GM21423 (cell line): ENCODE results near the gene GAB2.
"Not testable (repeated sequence)": the region's sequence is repeated elsewhere in the genome, so short reads cannot be mapped to it uniquely, and the experiment has no call there.

Experiments
- ATAC-seq: cut with Tn5 transposase; IDR thresholded peaks from one replicate; pipeline ENCODE4 v1.9.1; 2021; ENCODE audit warnings: mild to moderate bottlenecking, moderate library complexity; ENCODE audit not compliant: unreplicated experiment

The GAB2 gene

DNA sequence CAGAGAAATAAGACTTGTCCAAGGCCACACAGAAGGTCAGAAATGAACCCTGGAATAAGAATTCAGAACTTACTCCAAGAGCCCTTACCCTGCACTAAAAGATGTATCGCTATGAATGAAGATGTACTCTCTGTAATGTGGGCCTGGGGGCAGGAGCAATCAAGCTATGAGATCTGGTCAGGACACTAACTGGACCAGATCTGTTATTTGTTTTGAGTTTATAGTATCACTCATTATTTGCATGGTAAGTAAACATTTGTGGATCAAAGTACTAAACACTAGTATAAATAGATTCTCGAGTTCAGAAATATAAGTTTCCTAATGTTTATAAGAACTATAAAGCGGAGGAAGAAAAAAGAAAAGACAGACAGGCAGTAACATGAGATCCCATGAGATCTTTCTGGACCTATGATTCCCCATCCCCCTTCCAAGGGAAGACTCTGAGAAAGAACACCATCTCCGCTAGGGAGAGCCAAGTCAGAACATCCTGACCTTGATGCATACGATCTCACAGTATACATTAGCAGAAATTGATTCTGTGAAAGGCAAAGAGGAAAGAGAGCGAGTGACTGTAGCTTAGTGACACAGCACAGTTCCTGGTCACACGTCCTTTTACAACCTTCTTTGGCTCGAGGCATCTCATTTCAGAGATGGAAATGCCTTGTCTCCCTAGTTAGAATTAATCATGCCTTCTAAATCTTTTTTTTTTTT lies 157.7 kb downstream of the GAB2 start:
- ATAC-seq, result no peak

DNA sequence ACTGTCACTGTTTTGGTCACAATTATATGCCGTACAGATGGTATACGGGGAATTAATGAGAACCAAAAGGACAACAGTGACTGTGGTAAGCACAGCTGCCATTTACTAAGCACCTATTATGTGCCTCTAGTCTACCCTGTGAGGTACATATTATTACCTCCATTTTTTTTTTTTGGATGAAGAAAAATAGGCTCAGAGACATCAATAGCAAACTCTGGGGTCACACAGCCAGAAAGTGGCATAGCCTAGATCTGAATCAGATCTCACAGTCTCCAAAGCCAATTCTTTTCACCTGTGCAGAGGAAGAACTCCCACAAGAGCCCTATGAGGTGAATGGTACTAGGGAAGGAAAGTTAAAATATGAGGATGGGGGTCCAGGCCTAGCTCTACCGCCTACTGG lies 160.0 kb downstream of the GAB2 start:
- no peak for ATAC-seq

DNA sequence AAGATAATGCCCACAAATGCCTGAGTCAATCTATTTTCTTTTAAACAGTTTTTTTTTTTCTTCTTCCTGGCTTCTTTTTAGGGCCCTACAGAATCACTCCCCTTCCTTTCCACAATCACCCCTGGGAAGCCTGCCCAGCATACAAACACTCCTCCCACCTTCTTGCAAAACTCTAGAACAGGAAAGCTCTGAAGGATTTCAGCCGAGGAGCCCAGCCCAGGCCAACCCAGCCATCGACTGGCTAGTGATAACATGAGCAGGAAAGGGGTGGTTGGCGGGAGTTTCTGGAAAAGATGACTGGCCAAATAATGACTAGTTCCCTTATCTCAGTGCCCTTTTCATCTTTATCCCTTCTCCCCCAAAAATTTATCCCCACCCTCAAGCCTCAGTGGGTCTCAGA lies 160.7 kb downstream of the GAB2 start:
- no peak for ATAC-seq

DNA sequence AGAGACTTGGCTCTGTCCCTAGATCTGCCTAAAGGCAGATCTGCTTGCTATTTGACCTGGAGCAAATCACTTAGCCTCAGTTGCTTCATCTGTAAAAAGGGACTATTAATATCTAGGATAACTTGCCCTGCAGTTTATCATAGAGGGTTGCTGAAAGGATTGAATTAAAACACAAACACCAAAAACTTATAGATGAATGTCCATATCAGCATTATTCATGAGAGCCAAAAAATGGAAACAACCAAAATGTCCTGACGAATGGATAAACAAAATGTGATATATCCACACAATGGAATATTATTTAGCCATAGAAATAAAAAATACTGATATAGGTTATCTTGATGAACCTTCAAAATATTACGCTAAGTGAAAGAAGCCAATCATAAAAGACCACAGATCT lies 161.7 kb downstream of the GAB2 start:
- no peak for ATAC-seq

DNA sequence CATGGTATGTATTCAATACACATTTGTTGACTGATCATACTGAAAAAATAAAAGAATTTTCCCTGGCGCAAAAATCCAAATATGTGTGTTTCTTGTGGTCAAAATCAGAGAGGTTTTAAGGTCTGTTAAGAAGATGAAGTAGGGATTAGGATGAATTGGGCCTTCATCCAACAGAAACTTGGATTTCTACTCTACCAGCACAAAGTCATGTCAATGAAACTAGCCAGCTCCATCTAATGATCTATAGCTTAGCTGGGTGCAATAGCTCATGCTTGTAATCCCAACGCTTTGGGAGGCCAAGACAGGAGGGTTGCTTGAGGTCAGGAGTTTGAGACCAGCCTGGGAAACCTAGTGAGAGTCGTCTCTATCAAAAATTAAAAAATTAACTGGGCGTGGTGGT lies 163.4 kb downstream of the GAB2 start:
- no peak for ATAC-seq

DNA sequence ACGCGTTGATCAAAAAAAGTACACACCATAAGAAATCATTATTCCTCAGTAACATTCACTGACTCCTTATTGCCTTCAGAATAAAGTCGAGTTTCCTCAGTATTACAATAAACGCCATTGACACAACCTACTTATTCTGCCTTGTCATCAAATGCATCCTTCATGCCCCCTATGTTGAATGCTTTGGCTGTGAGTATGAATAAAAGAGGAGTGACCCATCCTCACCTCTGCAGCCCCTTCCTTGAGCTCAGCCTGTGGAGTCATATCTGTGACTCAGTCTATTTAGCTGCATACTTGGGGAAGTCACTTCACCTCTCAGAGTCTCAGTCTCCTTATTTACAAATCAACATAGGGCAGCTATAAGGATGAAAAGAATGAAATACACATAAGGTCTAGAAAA lies 163.8 kb downstream of the GAB2 start:
- no peak for ATAC-seq

DNA sequence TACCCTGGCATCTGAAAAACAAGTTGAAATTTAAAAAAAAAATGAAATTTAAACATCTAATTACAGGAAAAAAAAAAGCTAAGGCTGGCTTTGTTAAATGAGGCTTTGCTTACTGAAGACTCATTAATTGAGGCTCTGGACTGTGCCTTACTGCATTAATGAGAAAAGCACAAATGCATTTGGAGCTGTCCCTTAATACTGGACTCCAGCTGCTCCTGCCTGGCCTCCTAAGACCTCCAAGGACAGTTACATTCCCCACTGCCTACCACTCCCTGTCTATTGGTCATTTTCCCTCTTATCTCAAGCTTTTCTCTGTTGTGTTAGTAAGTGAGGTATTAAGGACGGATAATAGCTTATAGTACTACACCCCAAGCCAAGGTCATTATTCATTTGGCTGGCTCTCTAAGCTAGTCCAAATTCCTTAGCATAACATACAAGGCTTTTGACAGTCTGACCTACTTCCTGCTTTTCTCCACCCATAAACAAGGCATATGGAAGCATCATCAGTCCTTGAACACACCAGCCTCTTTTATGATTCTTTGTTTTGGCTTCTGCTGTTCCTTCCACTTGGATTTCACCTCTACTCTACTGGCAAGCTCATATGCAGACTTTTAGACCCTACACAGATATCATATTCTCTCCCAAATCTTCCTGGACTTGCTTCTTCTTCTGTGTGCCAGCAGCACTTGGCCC lies 166.4 kb downstream of the GAB2 start:
- no peak for ATAC-seq

DNA sequence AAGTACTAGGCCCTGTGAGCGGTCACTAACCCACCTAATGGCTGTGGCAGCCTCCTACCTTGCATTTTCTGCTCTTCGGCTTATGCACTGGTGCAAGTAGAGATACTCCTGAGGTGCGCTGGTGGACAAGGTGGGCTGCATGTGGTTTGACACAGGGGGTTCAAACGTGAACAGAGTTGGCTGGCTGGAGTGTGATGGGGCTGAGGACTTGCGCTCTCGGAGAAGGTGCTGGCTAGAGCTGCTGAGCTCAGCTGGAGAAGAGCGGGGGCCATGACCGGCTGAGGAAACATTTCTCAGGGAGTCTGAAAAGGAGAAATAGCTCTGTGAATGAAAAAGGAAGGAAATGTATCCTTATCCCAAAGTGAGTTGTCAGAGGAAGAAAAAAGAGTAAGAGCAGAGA lies 167.5 kb downstream of the GAB2 start:
- no peak for ATAC-seq

DNA sequence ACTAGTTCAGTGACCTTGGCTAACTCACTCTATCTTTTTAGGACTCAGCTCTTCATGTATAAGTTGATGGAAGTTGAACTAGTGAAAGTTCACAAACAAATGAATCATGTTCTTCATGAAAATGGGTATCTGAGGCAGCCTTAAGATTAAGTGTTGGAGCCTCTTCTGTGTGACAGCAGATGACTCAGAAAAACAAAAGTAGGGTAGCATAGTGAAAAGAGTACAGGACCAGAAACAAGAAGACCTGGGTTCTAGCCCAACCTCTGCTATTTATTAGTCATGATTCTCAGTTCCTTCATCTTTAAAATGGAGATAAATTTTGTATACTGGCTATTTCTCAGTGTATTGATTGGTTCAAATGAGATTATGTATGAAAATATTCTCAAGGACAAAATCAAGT lies 168.7 kb downstream of the GAB2 start:
- no peak for ATAC-seq

DNA sequence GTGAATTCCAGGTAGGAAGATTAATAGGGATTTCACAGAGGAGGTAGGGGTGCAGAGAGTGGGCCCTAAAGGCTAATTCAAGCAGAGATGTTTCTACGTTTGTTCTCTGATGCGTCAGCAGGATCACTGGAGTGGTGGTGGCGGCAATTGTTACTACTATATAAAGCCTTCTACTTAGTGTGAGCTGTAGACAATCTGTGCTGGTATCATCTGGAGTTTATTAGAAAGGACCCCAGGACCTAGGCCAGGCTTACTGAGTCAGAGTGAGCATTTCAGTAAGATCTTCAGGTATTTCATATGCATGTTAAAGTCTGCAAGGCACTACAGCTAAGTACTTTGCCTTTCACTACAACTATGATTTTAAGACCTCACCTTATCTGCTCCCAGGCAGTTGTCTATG lies 169.4 kb downstream of the GAB2 start:
- no peak for ATAC-seq

DNA sequence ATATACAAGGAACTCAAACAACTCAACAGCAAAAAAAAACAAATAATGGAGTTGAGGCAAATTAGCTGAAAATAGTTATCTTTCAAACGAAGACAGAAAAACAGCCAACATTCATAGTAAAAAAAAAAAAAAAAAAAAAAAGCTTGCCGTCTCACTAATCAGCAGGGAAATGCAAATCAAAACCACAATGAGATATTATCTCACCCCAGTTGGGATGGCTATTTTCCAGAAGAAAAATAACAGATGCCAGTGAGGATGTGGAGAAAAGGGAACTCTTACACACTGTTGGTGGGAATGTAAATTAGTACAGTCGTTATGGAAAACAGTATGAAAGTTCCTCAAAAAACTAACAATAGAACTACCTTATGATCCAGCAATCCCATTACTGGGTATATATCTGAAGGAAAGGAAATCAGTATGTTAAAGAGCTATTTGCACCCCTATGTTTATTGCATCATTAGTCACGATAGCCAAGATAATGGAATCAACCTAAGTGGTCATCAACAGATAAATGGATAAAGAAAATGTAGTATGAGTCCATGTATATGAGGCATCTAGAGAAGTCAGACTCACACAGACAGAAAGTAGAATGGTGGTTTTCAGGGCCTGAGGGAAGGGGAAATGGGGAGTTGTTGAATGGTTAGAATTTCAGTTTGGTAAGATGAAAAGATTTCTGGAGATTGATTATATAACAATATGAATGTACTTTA lies 172.9 kb downstream of the GAB2 start:
- ATAC-seq, result no peak

DNA sequence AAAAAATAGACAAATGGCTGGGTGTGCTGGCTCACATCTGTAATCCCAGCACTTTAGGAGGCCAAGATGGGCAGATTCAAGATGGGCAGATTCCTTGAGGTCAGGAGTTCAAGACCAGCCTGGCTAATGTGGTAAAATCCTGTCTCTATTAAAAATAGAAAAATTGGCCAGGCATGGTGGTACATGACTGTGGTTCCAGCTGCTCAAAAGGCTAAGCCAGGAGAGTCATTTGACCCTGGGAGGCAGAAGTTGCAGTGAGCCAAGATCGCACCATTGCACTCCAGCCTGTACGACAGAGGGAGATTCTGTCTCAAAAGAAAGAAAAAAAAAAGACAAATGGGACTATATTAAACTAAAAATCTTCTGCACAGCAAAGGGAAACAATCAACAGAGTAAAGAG lies 173.5 kb downstream of the GAB2 start:
- no peak for ATAC-seq

DNA sequence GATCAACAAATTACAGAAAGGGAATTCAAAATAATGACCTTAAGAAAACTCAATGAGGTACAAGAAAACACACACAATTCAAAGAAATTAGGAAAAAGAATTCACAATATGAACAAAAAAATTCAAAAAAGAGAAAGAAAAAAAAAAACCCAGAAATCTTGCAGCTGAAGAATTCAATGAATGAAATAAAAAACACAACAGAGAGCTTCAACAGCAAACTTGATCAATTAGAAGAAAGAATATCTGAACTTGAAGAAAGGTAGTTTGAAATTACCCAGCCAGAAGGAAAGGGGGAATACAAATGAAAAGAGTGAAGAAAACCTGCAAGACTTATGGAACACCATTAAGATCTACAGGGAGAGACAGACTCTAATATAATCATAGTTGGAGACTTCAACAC lies 176.1 kb downstream of the GAB2 start:
- ATAC-seq, result no peak

DNA sequence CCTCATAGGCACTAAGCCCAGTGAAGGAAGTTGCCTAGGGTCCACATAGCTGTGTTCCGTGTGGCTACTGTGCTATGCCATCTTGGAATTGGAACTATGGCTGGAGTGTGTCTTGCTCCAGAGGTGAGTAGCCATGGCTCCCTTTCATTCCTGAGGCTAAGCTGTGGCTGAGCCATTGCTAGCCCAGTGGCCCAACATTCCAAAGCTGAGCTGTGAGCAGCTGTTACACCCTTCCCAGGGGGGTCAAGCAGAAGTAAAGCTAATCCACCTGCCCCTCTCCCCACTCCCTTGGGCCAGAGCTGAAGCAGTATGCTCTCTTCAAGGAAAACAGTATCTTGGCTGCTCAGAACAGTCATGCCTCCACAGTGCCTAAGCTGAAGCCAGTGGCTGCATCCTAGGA lies 177.8 kb downstream of the GAB2 start:
- no peak for ATAC-seq

DNA sequence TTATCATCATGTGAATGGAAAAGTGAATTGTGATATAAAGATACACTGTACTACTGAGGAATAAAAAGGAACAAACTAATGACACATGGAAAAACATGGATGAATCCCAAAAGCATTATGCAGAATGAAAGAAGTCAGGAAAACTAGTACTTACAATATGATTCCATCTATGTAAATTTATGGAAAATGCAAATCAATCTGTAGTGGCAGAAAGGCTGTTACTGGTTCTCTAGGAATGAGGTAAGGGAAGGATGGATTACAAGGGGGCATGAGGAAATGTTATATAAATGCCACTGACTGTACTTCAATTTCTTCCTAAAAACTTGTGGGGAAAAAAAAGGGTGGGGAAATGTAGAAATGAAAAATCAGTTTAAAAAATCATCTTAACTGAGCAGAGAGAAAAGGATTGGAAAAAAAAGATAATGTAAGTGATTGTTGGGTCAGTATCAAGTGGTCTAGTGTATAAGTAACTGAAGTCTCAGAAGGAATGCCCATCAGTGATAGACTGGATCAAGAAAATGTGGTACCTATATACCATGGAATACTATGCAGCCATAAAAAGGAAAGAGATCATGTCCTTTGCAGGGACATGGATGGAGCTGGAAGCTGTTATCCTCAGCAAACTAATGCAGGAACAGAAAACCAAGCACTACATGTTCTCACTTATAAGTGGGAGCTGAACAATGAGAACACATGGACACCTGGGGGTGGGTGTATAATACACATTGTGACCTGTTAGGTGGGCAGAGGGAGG lies 180.2 kb downstream of the GAB2 start:
- ATAC-seq, result no peak

DNA sequence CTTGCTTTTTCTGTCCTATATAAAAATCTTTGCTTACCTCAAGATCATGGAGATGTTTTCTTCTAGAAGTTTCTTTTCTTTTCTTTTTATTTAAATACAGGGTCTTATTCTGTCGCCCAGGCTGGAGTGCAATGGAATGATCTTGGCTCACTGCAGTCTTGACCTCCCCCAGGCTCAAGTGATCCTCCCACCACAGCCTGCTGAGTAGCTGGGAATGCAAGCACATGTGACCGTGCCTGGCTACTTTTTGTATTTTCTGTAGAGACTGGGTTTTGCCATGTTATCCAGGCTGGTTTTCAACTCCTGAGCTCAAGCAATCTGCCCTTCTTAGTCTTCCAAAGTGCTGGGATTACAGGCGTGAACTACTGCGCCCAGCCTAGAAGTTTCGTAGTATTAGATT lies 183.6 kb downstream of the GAB2 start:
- no peak for ATAC-seq

DNA sequence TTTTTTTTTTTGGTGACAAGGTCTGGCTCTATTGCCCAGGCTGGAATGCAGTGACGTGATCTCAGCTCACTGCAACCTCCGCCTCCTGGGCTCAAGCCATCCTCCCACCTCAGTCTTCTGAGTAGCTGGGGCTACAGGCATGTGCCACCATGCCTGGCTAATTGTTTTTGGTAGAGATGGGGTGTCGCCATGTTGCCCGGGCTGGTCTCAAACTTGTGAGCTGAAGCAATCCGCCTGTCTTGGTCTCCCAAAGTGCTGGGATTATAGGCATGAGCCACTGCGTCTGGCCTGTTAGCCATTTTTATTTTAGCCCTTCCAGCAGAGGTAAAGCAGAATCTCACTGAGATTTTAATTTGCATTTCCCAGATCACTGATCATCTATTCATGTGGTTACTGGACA lies 184.6 kb downstream of the GAB2 start:
- ATAC-seq, result not testable (repeated sequence)

DNA sequence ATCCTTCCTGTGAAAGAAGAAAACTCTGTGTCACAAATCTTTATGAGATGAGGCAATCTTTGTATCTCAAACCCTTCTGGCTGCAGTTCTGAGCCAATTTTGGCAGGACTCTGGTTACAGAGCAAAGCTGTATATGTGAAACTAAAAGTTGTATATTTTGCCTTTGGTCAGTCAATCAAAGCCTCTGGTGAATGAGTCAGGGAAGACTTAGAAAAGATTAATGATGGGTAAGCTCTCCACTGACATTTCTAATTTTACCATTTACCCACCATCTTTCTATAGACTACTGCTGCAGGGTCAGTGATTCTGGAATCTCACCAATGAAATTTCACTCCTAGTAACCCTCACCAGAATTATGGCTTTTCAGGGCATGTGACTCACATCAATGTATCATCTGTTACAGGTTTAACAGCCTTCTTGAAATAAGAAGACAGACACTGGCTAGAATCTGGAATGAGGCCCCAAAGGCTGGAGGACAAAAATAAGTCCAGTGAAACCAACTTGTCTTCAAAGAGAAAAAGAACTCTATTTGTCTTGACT lies 185.6 kb downstream of the GAB2 start:
- no peak for ATAC-seq

DNA sequence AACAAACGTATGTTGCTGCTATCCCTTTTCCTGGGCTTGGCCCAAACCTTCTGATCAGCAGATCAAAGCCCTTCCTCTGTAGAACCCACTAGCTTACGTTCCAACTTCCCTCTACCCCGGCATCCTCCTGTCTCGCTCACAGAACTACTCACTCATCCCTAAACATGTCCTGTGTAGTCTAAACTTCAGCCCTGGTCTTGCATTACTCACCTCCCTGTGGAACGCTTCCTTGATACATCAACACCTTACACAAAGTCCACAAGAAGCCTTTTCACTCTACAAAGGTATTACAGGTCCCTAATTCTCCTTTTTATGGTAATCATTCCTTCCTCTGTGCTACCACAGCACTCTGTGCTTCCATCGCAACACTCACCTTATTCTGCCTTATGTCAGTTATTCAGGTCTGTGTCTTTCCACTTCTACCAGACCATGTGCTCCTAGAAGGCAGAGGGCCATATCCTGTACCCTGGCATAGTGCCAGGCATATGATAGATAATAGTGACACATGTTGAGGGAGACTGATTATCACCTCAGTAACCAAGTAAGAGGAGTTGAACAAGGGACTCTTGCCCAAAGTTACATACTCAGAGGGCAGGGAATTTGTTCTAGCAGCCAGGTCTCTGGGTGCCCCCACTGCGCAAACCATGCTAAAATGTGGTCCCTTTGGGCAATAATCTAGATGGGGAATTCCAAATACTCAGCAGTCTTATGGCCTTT lies 187.3 kb downstream of the GAB2 start:
- no peak for ATAC-seq

DNA sequence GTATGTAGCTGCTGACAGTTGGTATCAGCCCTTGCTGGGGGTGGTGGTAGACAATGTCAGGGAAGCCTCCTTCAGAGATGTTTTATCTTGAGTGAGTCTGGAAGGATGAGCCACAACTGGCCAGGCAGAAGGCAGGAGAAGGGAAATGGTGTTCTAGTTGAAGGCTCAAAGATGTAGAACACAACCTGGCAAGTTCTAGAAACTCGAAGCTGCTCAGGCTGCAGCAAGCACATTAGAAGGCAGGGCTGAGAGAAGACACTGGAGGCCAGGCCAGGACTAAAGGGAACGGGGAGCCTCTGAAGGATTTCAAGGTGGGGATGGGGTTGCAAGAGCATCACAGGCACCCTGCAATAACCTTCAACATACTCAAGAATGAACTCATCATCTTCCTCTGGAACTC lies 188.5 kb downstream of the GAB2 start:
- ATAC-seq, result no peak

DNA sequence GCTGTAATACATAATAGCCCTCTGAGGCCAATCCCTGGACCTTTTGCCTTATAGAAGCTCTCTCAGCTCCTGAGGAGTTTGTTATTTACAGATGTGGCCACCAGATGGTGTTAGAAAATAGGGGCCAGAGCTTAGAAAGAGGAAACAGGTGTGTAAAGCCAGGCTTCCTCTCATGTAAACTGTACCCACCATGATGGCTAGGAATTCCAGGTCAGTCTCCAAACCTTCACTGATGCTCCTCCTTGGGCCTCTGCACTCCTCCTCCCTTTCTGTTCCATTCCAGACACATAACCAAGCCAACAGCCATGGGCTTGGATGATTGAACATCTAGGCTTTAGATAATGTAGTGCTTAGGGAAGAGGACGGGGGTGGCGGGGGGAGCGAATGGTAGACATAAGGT lies 189.2 kb downstream of the GAB2 start:
- ATAC-seq, result no peak
